HG03575 (cell line): ENCODE data around the gene ADAM12.

Experiments used
- ATAC-seq: cut with Tn5 transposase; IDR thresholded peaks from one replicate; pipeline ENCODE4 v1.9.1; 2021; ENCODE audit not compliant: unreplicated experiment, insufficient number of reproducible peaks, low FRiP score; ENCODE audit errors: extremely low read depth

ADAM12 gene

DNA sequence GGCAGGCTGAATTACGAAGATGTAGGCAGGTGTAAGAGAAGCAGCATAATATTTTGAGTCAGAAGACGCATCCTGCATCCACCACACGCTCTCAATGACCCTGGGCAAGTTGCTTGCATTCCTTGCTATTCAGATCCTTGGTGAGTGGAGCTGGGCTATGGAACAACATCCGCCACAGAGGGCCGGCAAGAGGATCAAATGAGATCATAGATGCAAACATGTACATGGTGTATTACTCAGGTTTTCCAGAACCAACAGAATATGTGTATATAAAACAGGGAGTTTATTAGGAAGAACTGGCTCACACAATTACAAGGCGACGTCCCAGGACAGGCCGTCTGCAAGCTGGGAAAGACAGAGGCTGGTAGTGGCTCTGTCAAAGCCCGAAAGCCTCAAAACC lies 51.5 kb downstream of the ADAM12 start:
- ATAC-seq: no peak

- ATAC-seq: no peak
Observed at GRCh38 chr10:126334272-126334671, 54.0 kb downstream of the ADAM12 start.

- no peak for ATAC-seq
Observed at GRCh38 chr10:126332576-126332975, 55.7 kb downstream of the ADAM12 start.

GRCh38 chr10:126331101-126331500 lies 57.2 kb downstream of the ADAM12 start:
- ATAC-seq: no peak

DNA sequence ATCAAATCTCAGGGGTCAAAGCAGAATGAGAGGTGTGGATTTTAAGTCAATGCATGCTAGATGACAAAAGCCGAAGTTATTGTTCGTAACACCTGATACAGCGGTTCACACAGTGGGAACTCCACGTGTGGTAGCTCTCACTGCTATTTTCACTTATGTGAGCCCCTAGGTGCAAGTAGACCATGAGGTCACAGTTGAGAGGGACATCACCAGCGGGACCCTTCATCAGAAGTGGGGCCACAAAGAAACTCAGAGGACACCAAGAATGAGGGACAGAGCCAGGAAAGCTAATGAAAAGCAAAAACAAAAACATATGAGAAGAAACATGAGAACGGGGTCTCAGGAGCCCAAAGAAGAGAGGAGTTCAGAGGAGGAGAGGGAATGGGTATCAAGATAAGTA lies 63.5 kb downstream of the ADAM12 start:
- no peak for ATAC-seq

GRCh38 chr10:126321440-126321839 lies 66.8 kb downstream of the ADAM12 start:
- ATAC-seq: no peak

- ATAC-seq: no peak
Observed at GRCh38 chr10:126317751-126318150, 70.5 kb downstream of the ADAM12 start.

- ATAC-seq: no peak
Observed at GRCh38 chr10:126315494-126316177, 72.6 kb downstream of the ADAM12 start.

- no peak for ATAC-seq
Observed at GRCh38 chr10:126314863-126315493, 73.3 kb downstream of the ADAM12 start.

DNA sequence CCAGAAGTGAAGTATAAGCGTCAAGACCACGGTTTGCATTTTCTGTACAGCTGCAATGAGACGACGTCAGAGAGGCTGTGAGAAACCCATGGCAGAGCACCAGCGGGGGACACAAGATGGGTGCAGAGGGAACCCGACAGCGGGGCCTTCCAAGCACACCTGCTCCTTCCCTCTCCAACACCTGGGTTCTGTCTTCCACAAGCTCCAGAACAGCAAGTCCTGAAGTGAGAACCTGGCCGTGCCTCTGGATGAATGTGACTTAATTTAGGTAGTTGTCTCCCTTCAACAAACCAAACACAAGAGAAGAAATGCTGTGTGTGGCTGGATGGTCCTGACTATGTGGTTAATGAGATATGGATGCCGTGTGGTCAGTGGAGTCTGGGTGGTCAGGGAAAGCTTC lies 76.1 kb downstream of the ADAM12 start:
- no peak for ATAC-seq

GRCh38 chr10:126309228-126309883 lies 78.9 kb downstream of the ADAM12 start:
- ATAC-seq: no peak

GRCh38 chr10:126302826-126303665 lies 85.2 kb downstream of the ADAM12 start:
- ATAC-seq: no peak

DNA sequence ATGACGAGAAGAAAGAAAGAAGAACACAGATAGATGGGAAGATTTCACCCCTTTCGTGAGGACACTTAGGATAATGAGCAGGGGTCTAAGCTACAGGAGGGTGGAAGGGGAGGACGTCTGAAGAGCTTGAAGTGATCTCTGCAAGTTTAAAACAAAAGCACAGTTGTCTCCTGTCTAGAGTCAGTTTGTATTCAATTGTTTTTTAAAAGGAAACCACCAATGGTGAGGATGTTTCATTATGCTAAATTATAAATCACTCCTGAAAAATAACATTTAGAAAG lies 85.9 kb downstream of the ADAM12 start:
- ATAC-seq: no peak

DNA sequence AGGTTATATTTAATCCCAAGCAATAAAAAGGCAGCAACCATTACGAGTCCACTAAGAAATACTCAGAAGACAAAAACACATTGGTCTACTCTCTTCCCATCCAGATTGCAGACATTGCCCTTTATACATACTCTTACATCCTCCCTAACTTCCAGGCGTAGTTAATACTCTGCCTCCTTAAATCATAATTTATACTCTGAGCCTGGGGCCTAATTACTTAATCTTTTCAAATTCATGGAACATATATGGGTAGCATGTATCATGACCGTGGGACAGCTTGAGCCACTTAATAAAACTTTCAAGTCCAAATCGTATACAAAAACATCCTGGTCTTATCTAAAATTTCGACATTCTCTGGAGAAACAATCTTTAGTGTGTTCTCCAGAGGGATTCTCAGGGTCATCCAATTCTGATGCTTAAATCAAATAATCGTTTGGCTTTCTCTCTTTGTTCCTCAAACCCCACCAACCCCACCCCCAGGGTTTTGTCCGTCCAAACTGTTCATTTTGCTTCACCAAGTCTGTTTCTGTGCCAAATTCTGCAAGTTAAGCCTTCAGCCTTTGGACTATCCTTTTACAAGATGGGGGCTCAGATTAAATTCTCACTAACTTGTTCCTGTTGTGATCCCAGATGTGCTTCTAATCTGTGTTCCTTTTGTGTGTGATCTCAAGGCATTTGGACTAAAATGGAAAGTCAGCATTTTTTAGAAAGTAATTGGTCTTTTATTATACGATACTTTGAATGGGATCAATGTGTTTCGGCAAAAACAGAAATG lies 86.4 kb downstream of the ADAM12 start:
- no peak for ATAC-seq

- ATAC-seq: no peak
Observed at GRCh38 chr10:126294451-126294850, 93.8 kb downstream of the ADAM12 start.

- no peak for ATAC-seq
Observed at GRCh38 chr10:126290232-126290631, 98.0 kb downstream of the ADAM12 start.

DNA sequence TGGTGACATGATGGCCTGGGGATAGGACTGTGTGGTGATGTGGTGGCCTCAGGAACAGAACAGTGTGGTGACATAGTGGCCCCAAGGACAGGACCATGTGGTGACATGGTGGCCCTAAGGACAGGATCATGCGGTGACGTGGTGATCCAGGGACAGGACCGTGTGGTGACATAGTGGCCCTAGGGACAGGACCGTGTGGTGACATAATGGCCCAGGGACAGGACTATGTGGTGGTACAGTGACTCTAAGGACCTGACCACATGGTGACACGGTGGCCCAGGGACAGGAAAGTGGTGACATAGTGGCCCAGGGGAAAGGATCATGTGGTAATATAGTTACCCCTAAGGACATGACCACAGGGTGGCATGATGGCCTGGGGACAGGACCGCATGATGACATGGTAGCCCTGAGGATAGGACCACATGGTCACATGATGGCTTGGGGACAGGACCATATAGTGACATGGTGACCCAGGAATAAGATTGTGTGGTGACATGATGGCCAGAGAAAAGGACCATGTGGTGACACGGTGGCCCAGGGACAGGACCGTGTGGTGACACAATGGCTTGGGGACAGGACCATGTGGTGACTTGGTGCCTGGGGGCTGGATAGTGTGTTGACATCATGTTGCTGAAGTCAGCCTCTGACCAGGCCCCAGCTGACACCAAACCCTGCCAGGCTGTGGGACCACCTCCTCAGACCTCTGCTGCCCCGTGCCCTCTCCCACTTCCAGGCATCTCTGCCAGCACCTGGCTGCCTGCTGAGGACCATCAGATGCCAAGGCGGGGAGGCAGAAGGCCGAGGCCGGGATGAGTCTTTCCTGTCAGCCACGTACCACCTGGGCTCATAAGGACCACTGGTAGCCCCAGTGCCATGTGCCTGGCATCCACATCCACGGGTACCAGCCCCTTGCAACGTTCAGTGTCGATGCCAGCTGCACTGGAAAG lies 99.5 kb downstream of the ADAM12 start:
- ATAC-seq: no peak

GRCh38 chr10:126286256-126286780 lies 102.0 kb downstream of the ADAM12 start:
- no peak for ATAC-seq
